HCT116 (cell line): ENCODE results near the gene C19orf44. TPM values are rescaled to one million over a fixed set of nuclear protein-coding genes. Genes with fewer than 3 reads are reported as not detected.

ENCODE experiments used
- ATAC-seq: fragments of 200-7000 bp; cut with Tn5 transposase; 2 replicates; pipeline ENCODE4 v1.9.1; 2020; ENCODE audit warnings: mild to moderate bottlenecking, moderate library complexity
- BruUV-seq: library from RNA; stranded (reverse); fragments of 400-500 nt; replicated peaks from 2 replicates; lab custom pipeline; 2021; lab: Mats Ljungman, UMichigan
- CTCF ChIA-PET: fragments of 300-600 bp; sonication (Branson Sonifier 250); formaldehyde crosslinking; loops from one replicate; lab custom pipeline; 2021; ENCODE audit warnings: antibody characterized with exemption; lab: Charles Lee
- POLR2A ChIA-PET: fragments of 300-600, 350-600 bp; sonication (Branson Sonifier 250); formaldehyde crosslinking; loops from one replicate; lab custom pipeline; 2021; ENCODE audit warnings: antibody characterized with exemption; lab: Charles Lee
- RAD21 ChIA-PET, 2 experiments: fragments of 300-600 bp; sonication (Branson Sonifier 250); formaldehyde crosslinking; loops; one replicate each; lab custom pipeline; 2023; ENCODE audit warnings: low total read pairs in 2 of 2; ENCODE audit not compliant: uncharacterized antibody in 2 of 2, unreplicated experiment in 2 of 2, low non-redundant PET in 1 of 2; lab: Charles Lee
- DNase-seq: peaks from one replicate; pipeline ENCODE4 v3.0.0-alpha.2; 2010; ENCODE audit warnings: low read depth, low spot score
- H2AFZ ChIP-seq: fragments of 200-600 bp; shearing (Covaris generic), sonication (generic); 2 replicates; pipeline ENCODE4 v1.6.1; 2017; ENCODE audit warnings: low read depth, mixed run types, mixed read lengths, antibody characterized with exemption, low read length; ENCODE audit not compliant: poor library complexity, severe bottlenecking
- H3K27ac ChIP-seq: 2 replicates; pipeline ENCODE4 v1.5.1; 2012; ENCODE audit warnings: low read depth, low read length
- H3K27me3 ChIP-seq: fragments of 200-600 bp; sonication (generic); 2 replicates; pipeline ENCODE4 v1.6.1; 2016; ENCODE audit warnings: mixed run types, low read length, mixed read lengths; ENCODE audit not compliant: insufficient read depth
- H3K36me3 ChIP-seq, 2 experiments: fragments of 200-500 bp in 1 of 2; fragments of 200-600 bp in 1 of 2; sonication (Bioruptor generic) in 1 of 2; sonication (generic) in 1 of 2; 2 replicates each; pipeline versions ENCODE4 v1.5.1 to v1.6.1; 2014 to 2016; ENCODE audit warnings: low read length in 2 of 2, inconsistent platforms in 1 of 2, mixed read lengths in 1 of 2, mixed run types in 1 of 2; ENCODE audit not compliant: insufficient read depth in 2 of 2, control insufficient read depth in 1 of 2
- H3K4me1 ChIP-seq, 2 experiments: fragments of 200-600 bp in 1 of 2; sonication (generic) in 1 of 2; 2 replicates each; pipeline versions ENCODE4 v1.5.1 to v1.6.1; 2012 to 2017; ENCODE audit warnings: low read length in 2 of 2, inconsistent platforms in 1 of 2, mild to moderate bottlenecking in 1 of 2, mixed read lengths in 1 of 2, mixed run types in 1 of 2, moderate library complexity in 1 of 2; ENCODE audit not compliant: insufficient read depth in 2 of 2, control insufficient read depth in 1 of 2
- H3K4me2 ChIP-seq: fragments of 200-600 bp; sonication (generic); 2 replicates; pipeline ENCODE4 v1.6.1; 2017; ENCODE audit warnings: mixed run types, low read length, mixed read lengths
- H3K4me3 ChIP-seq, 2 experiments: fragments of 200-600 bp in 1 of 2; sonication (generic) in 1 of 2; replicated peaks in 1 of 2; 2 replicates each; pipeline ENCODE4 v1.5.1; 2011 to 2016; ENCODE audit warnings: low read length in 2 of 2, control low read depth in 1 of 2, low read depth in 1 of 2, mild to moderate bottlenecking in 1 of 2, mixed read lengths in 1 of 2, mixed run types in 1 of 2
- H3K79me2 ChIP-seq: fragments of 200-600 bp; sonication (generic); 2 replicates; pipeline ENCODE4 v1.6.1; 2017; ENCODE audit warnings: mild to moderate bottlenecking, mixed run types, low read length, moderate library complexity, mixed read lengths; ENCODE audit not compliant: insufficient read depth
- H3K9ac ChIP-seq: fragments of 200-600 bp; sonication (generic); 2 replicates; pipeline ENCODE4 v1.6.1; 2016; ENCODE audit warnings: low read length, mixed read lengths
- H3K9me2 ChIP-seq: fragments of 200-600 bp; sonication (generic), shearing (Covaris generic); 2 replicates; pipeline ENCODE4 v1.6.1; 2017; ENCODE audit warnings: mixed run types, mild to moderate bottlenecking, moderate library complexity; ENCODE audit not compliant: insufficient read depth
- H3K9me3 ChIP-seq, 2 experiments: fragments of 200-500 bp in 1 of 2; fragments of 200-600 bp in 1 of 2; sonication (Bioruptor generic) in 1 of 2; sonication (generic) in 1 of 2; 2 replicates each; pipeline ENCODE4 v1.6.1; 2014 to 2017; ENCODE audit warnings: low read length in 2 of 2, mixed read lengths in 2 of 2, inconsistent platforms in 1 of 2, low read depth in 1 of 2, mild to moderate bottlenecking in 1 of 2, mixed run types in 1 of 2, moderate library complexity in 1 of 2; ENCODE audit not compliant: control insufficient read depth in 1 of 2, insufficient read depth in 1 of 2
- H4K20me1 ChIP-seq: fragments of 200-600 bp; sonication (generic), shearing (Covaris generic); 2 replicates; pipeline ENCODE4 v1.6.1; 2017; ENCODE audit warnings: mixed run types, mild to moderate bottlenecking, moderate library complexity; ENCODE audit not compliant: insufficient read depth
- CEBPB ChIP-seq: IDR thresholded peaks from 2 replicates; pipeline ENCODE4 v1.6.1; 2012; ENCODE audit warnings: low read depth
- ELF1 ChIP-seq: IDR thresholded peaks from 2 replicates; pipeline ENCODE4 v1.6.1; 2012; ENCODE audit warnings: low read depth, borderline replicate concordance
- EZH2 ChIP-seq: fragments of 200-600 bp; sonication (generic); IDR thresholded peaks from 2 replicates; pipeline ENCODE4 v1.6.1; 2017; ENCODE audit warnings: antibody characterized with exemption, mixed run types
- EZH2phosphoT487 ChIP-seq: fragments of 200-600 bp; IDR thresholded peaks from 2 replicates; pipeline ENCODE4 v1.6.1; 2018; ENCODE audit warnings: antibody characterized with exemption, borderline replicate concordance
- MAX ChIP-seq: IDR thresholded peaks from 2 replicates; pipeline ENCODE4 v1.6.1; 2012
- POLR2A ChIP-seq: IDR thresholded peaks from 2 replicates; pipeline ENCODE4 v1.7.0; 2011; ENCODE audit warnings: borderline replicate concordance; ENCODE audit not compliant: insufficient read depth, insufficient read length; ENCODE audit errors: extremely low read depth
- POLR2AphosphoS5 ChIP-seq: IDR thresholded peaks from 2 replicates; pipeline ENCODE4 v1.6.1; 2011; ENCODE audit warnings: mild to moderate bottlenecking, low read depth, low read length, moderate library complexity
- REST ChIP-seq: IDR thresholded peaks from 2 replicates; pipeline ENCODE4 v1.6.1; 2012; ENCODE audit warnings: low read depth
- SIN3A ChIP-seq: IDR thresholded peaks from 2 replicates; pipeline ENCODE4 v1.6.1; 2012; ENCODE audit warnings: low read depth
- SRF ChIP-seq: IDR thresholded peaks from 2 replicates; pipeline ENCODE4 v1.6.1; 2012; ENCODE audit warnings: low read depth
- TCF7L2 ChIP-seq: IDR thresholded peaks from 2 replicates; pipeline ENCODE4 v1.7.0; 2011; ENCODE audit warnings: borderline replicate concordance, inconsistent platforms; ENCODE audit not compliant: insufficient read depth, insufficient read length; ENCODE audit errors: extremely low read depth
- YY1 ChIP-seq: IDR thresholded peaks from 2 replicates; pipeline ENCODE4 v1.6.1; 2011; ENCODE audit warnings: low read length, low read depth, moderate library complexity, mild to moderate bottlenecking; ENCODE audit not compliant: insufficient replicate concordance; ENCODE audit errors: extremely low read depth
- ZBTB33 ChIP-seq: IDR thresholded peaks from 2 replicates; pipeline ENCODE4 v1.6.1; 2011; ENCODE audit warnings: mild to moderate bottlenecking, low read length, moderate library complexity; ENCODE audit not compliant: insufficient replicate concordance; ENCODE audit errors: extremely low read depth
- ZFX ChIP-seq: fragments of 450-650 bp; IDR thresholded peaks from 2 replicates; pipeline ENCODE4 v1.6.1; 2017
- ZNF274 ChIP-seq: fragments of 200-500 bp; sonication (Bioruptor generic); IDR thresholded peaks from 2 replicates; pipeline ENCODE4 v1.6.1; 2014; ENCODE audit warnings: mild to moderate bottlenecking, low read depth, low read length, inconsistent platforms
- intact Hi-C: fragments of 100-400 bp; cut with micrococcal nuclease; formaldehyde crosslinking; loops from 2 replicates; pipeline ENCODE4 v1.10.0; 2022
- total RNA-seq: library from RNA; stranded (reverse); gene quantifications from one replicate; pipeline ENCODE4 v1.2.1, GENCODE V29; 2021; ENCODE audit not compliant: unreplicated experiment
- TF ChIP-seq, protein P1 (sequence below): IDR thresholded peaks from 2 replicates; pipeline ENCODE4 v1.6.1; 2012
- TF ChIP-seq, protein P2 (sequence below), 3 experiments: fragments of 200-600 bp in 1 of 3; sonication (generic) in 1 of 3; IDR thresholded peaks in 2 of 3; conservative IDR thresholded peaks in 1 of 3; 2 replicates each; pipeline ENCODE4 v1.5.1; 2012 to 2017; ENCODE audit warnings: low read depth in 2 of 3, low read length in 2 of 3, antibody characterized with exemption in 1 of 3, borderline replicate concordance in 1 of 3, control low read depth in 1 of 3, mild to moderate bottlenecking in 1 of 3, mixed read lengths in 1 of 3, mixed run types in 1 of 3, moderate library complexity in 1 of 3; ENCODE audit not compliant: insufficient read depth in 1 of 3

C19orf44 gene
- total RNA-seq, 1 experiment from 2014 or later: 6.8 TPM

DNA sequence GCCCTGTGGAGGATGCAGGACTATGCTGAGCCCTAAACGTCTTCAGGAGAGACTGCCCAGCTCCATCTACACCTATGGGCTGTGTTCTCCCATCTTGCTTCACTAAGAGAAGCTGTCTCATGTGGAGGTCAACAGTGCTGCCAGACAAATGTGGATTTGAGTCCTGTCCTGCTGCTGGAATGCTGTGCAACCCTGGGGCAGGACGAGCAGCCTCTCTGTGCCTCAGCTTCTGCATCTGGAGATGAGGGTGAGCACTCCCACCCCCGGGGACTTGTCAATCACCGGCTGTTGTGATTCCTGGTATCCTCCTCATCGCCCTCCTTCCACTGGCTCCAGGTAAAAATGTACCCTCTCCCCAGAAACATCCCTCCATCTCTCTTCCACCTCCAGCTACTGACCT is 40.7 kb upstream of the C19orf44 start:
- ChIA-PET RAD21 (no interaction called here), POLR2A (no interaction called here), CTCF (no interaction called here)
- DNase-seq (no peak), ATAC-seq (no peak)
- H3K9ac ChIP-seq: no peak overlapping the region
- no peak overlapping the region for H3K4me2 ChIP-seq
- no peaks in the 10 kb centered on the region for H3K27me3 ChIP-seq
- peaks cover 11 to 28% of the 10 kb centered on the region in 2 experiments; a peak in 3 of 4 replicates for H3K4me1 ChIP-seq
- no peaks in the 10 kb centered on the region for H4K20me1 ChIP-seq
- H2AFZ ChIP-seq: no peak overlapping the region
- H3K36me3 ChIP-seq: no peaks in the 10 kb centered on the region
- H3K9me2 ChIP-seq: no peaks in the 10 kb centered on the region
- TF ChIP-seq, protein P1, sequence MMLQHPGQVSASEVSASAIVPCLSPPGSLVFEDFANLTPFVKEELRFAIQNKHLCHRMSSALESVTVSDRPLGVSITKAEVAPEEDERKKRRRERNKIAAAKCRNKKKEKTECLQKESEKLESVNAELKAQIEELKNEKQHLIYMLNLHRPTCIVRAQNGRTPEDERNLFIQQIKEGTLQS: no peak
- no peak for TF ChIP-seq YY1
- no peak for TF ChIP-seq POLR2AphosphoS5
- TF ChIP-seq POLR2A: no peak
- no peak for TF ChIP-seq ZFX
- TF ChIP-seq CEBPB: no peak
- TF ChIP-seq, protein P2, sequence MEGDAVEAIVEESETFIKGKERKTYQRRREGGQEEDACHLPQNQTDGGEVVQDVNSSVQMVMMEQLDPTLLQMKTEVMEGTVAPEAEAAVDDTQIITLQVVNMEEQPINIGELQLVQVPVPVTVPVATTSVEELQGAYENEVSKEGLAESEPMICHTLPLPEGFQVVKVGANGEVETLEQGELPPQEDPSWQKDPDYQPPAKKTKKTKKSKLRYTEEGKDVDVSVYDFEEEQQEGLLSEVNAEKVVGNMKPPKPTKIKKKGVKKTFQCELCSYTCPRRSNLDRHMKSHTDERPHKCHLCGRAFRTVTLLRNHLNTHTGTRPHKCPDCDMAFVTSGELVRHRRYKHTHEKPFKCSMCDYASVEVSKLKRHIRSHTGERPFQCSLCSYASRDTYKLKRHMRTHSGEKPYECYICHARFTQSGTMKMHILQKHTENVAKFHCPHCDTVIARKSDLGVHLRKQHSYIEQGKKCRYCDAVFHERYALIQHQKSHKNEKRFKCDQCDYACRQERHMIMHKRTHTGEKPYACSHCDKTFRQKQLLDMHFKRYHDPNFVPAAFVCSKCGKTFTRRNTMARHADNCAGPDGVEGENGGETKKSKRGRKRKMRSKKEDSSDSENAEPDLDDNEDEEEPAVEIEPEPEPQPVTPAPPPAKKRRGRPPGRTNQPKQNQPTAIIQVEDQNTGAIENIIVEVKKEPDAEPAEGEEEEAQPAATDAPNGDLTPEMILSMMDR (IDR thresholded peaks at IDR 0.05 in 2 of 3, conservative IDR thresholded peaks at IDR 0.05 in 1 of 3; ENCODE audit: borderline replicate concordance in 1 of 3, insufficient read depth in 1 of 3, low read depth in 2 of 3, low read length in 2 of 3): no peak
- no peak for TF ChIP-seq ELF1
- TF ChIP-seq ZBTB33: no peak
- TF ChIP-seq SRF: no peak
- TF ChIP-seq ZNF274: no peak
- no peak for TF ChIP-seq REST
- no peak for TF ChIP-seq SIN3A
- no peak for TF ChIP-seq TCF7L2
- no peak for TF ChIP-seq EZH2
- TF ChIP-seq MAX: no peak
- no peak for TF ChIP-seq EZH2phosphoT487
- H3K9me3 ChIP-seq: no peaks in the 10 kb centered on the region
- intact Hi-C loops: no loop called here
- H3K79me2 ChIP-seq: peaks cover 80% of the 10 kb centered on the region
- BruUV-seq: no TSS peak
- no peak overlapping the region for H3K4me3 ChIP-seq
- no peak overlapping the region for H3K27ac ChIP-seq
